ENCODE results near the gene LMF2. TPM values are rescaled to one million over a fixed set of nuclear protein-coding genes. Genes with fewer than 3 reads are reported as not detected.
"Not testable (repeated sequence)": the region's sequence is repeated elsewhere in the genome, so short reads cannot be mapped to it uniquely, and the experiment has no call there.

The LMF2 gene
- total RNA-seq, 1 experiment from 2014 or later = 21.1 TPM

- DNase-seq (ENCODE audit: extremely low read depth, low read depth) = no peak
Measured at GRCh38 chr22:50536226-50536625, 28.7 kb upstream of the LMF2 start.

GRCh38 chr22:50535113-50535512, 27.6 kb upstream of the LMF2 start:
- DNase-seq (ENCODE audit: extremely low read depth, low read depth) = no peak

GRCh38 chr22:50533856-50534711, 26.6 kb upstream of the LMF2 start:
- not testable (repeated sequence) for DNase-seq (ENCODE audit: extremely low read depth, low read depth)

- no peak for DNase-seq (ENCODE audit: extremely low read depth, low read depth)
Measured at GRCh38 chr22:50532824-50533796, 25.6 kb upstream of the LMF2 start.

- DNase-seq (ENCODE audit: extremely low read depth, low read depth) = no peak
Measured at GRCh38 chr22:50531962-50532674, 24.6 kb upstream of the LMF2 start.

GRCh38 chr22:50531546-50531961, 24.1 kb upstream of the LMF2 start:
- DNase-seq (ENCODE audit: extremely low read depth, low read depth) = no peak

GRCh38 chr22:50530877-50531545, 23.5 kb upstream of the LMF2 start:
- DNase-seq (ENCODE audit: extremely low read depth, low read depth) = peak; percentile 81

GRCh38 chr22:50530580-50530876, 23.0 kb upstream of the LMF2 start:
- no peak for DNase-seq (ENCODE audit: extremely low read depth, low read depth)

- peak; percentile 73 for DNase-seq (ENCODE audit: extremely low read depth, low read depth)
Measured at GRCh38 chr22:50529897-50530579, 22.5 kb upstream of the LMF2 start, which contains the start of gene TYMP. Gene TYMP, minus strand, starts transcription at chr22:50530012. Its CDS starts 303 bp downstream, at chr22:50529709.

GRCh38 chr22:50529416-50529896, 22.0 kb upstream of the LMF2 start:
- no peak for DNase-seq (ENCODE audit: extremely low read depth, low read depth)

- no peak for DNase-seq (ENCODE audit: extremely low read depth, low read depth)
Measured at GRCh38 chr22:50528682-50529415, 21.3 kb upstream of the LMF2 start.

GRCh38 chr22:50527921-50528681, 20.6 kb upstream of the LMF2 start:
- no peak for DNase-seq (ENCODE audit: extremely low read depth, low read depth)

- DNase-seq (ENCODE audit: extremely low read depth, low read depth) = no peak
Measured at GRCh38 chr22:50526834-50527801, 19.6 kb upstream of the LMF2 start.

GRCh38 chr22:50526108-50526833, 18.8 kb upstream of the LMF2 start:
- DNase-seq (ENCODE audit: extremely low read depth, low read depth) = no peak

GRCh38 chr22:50525858-50526107, 18.3 kb upstream of the LMF2 start:
- no peak for DNase-seq (ENCODE audit: extremely low read depth, low read depth)

- DNase-seq (ENCODE audit: extremely low read depth, low read depth) = peak; percentile 88
Measured at GRCh38 chr22:50525104-50525857, 17.8 kb upstream of the LMF2 start, which contains the start of gene SCO2. Gene SCO2, minus strand, starts transcription at chr22:50525598. Its CDS starts 1,187 bp downstream, at chr22:50524411.

Measured in NCI-H460 (cell line).